Stomach (tissue), 9 donors: Measurements from ENCODE around the gene TRIM66. TPM values are rescaled to one million over a fixed set of nuclear protein-coding genes. Genes with fewer than 3 reads are reported as not detected.
A peak's percentile ranks its signal among the peaks of the same experiment; 100 is the strongest.

Source experiments
- DNase-seq, 2 donors: peaks; one replicate each; pipeline versions ENCODE4 v3.0.0 to v3.0.0-alpha.2; 2013 to 2019
- H3K27ac ChIP-seq, 5 donors: fragments of 200-600 bp in 4 of 5; sonication (generic) in 4 of 5; one replicate each; pipeline ENCODE4 v1.5.1; 2013 to 2019; ENCODE audit warnings: mild to moderate bottlenecking in 1 of 5, moderate library complexity in 1 of 5
- H3K27me3 ChIP-seq, 3 donors: fragments of 200-600 bp; sonication (generic); one replicate each; pipeline ENCODE4 v1.5.1; 2017 to 2019; ENCODE audit warnings: mixed run types in 1 of 3
- H3K36me3 ChIP-seq, 4 donors: fragments of 200-600 bp; sonication (generic); 1 replicate in 3 of 4; 2 replicates in 1 of 4; pipeline ENCODE4 v1.5.1; 2016 to 2019
- H3K4me1 ChIP-seq, 4 donors: fragments of 200-600 bp; sonication (generic); one replicate each; pipeline ENCODE4 v1.5.1; 2016 to 2019
- H3K4me3 ChIP-seq, 4 donors: fragments of 200-600 bp; sonication (generic) in 3 of 4; one replicate each; pipeline ENCODE4 v1.5.1; 2016 to 2019; ENCODE audit warnings: mild to moderate bottlenecking in 1 of 4
- H3K9me3 ChIP-seq, 4 donors: fragments of 200-600 bp; sonication (generic); one replicate each; pipeline ENCODE4 v1.5.1; 2016 to 2019
- EP300 ChIP-seq: sonication (generic); formaldehyde crosslinking; IDR thresholded peaks from one replicate; pipeline ENCODE4 v1.6.1; 2017; ENCODE audit warnings: antibody characterized with exemption
- POLR2A ChIP-seq, 4 donors: fragments of 450-650 bp; IDR thresholded peaks; one replicate each; pipeline ENCODE4 v1.6.1; 2016; ENCODE audit warnings: antibody characterized with exemption in 4 of 4, control low read depth in 2 of 4, mild to moderate bottlenecking in 1 of 4, moderate library complexity in 1 of 4
- POLR2AphosphoS5 ChIP-seq, 3 donors: sonication (generic); formaldehyde crosslinking; IDR thresholded peaks; one replicate each; pipeline ENCODE4 v1.6.1; 2016; ENCODE audit warnings: antibody characterized with exemption in 3 of 3
- WGBS, 5 donors: extraction: QIAGEN DNeasy Blood & Tissue Kit in 3 of 5; methylation state at CpG; one replicate each; pipeline versions ENCODE4 v1.1.5 to v1.1.7; 2013 to 2018; 5-methylcytosine and 5-hydroxymethylcytosine counted together
- intact Hi-C: fragments of 100-400 bp; cut with DNase I; formaldehyde crosslinking; loops from one replicate; pipeline ENCODE4 v1.15.1; 2023; ENCODE audit warnings: low total_unique reads
- polyA plus RNA-seq, 3 donors: library from polyadenylated mRNA; stranded (reverse); fragments of 200-250 nt; gene quantifications; one replicate each; pipeline ENCODE4 v1.2.3, GENCODE V29; 2013
- total RNA-seq, 5 donors: library from RNA; depleted of rRNA; stranded (reverse); fragments of >200 nt; gene quantifications; one replicate each; pipeline versions ENCODE4 v1.1.0 to v1.2.3, GENCODE V29; 2014 to 2016
- TF ChIP-seq, protein P1 (sequence below), 7 experiments: fragments of 450-650 bp in 4 of 7; fragments of 200-600 bp in 3 of 7; sonication (generic) in 3 of 7; IDR thresholded peaks; one replicate each; pipeline ENCODE4 v1.5.1; 2016 to 2019; ENCODE audit warnings: antibody characterized with exemption in 7 of 7, control low read depth in 2 of 7, mild to moderate bottlenecking in 1 of 7
- donor health status: healthy with polysubstance abuse.
- donor health status: Bipolar disorder and iron deficiency.
- donor health status: healthy.

Gene TRIM66
- total and polyA plus RNA-seq, 8 donors: 0.76 to 8.7 (median 3.4) TPM

DNA sequence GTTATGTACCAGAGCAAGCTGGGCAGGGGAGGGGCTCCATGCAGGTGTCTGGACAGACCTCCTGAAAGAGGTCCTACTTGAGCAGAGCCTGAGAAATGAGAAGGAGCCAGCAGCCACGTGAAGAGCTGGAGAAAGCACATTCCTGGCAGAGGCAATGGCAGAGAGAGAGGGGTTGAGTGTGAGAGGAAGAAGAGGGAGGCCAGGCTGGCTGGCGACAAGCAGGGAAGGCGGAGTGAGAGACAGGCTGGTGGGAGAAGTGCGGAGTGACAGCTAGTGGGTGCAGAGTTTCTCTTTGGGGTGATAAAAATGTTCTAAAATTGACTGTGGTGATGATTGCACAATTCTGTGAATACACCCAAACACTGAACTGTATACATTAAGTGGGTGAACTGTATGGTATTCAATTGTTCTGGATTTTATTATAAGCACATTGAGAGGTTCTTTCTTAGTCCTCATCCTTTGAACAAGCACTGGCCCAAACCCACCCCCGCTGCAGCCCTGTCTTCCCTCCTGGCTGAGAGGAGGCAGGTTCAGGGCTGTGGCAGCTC lies 29.5 kb upstream of the TRIM66 start:
- 78 to 86% (median 84%) methylated on average over 5 of the region's 5 CpGs for WGBS, 5 donors

DNA sequence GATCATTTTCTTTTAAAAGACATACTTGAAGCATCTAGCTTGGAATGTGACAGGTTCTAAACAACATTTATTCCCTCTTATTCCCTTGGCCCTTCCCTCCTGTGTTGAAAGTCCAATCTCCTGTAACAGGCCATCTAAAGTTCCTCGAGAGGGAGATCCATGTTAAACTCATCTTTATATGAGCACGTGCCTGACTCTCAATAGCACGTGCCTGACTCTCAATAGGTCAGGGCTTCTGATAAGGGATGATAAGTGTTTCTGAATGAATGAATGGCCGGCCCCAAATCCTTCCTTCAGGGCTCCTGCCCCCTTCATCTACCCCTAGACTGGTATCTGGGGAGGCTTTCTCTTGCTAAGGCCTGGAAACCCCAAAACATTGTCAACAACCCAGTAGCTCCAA lies 27.3 kb upstream of the TRIM66 start:
- H3K36me3 ChIP-seq: peaks cover 34 to 92% (median 85%) of the 10 kb centered on the region in 4 donors
- no peak for DNase-seq
- TF ChIP-seq POLR2A (IDR thresholded peaks at IDR 0.05): no peak
- TF ChIP-seq, protein P1, sequence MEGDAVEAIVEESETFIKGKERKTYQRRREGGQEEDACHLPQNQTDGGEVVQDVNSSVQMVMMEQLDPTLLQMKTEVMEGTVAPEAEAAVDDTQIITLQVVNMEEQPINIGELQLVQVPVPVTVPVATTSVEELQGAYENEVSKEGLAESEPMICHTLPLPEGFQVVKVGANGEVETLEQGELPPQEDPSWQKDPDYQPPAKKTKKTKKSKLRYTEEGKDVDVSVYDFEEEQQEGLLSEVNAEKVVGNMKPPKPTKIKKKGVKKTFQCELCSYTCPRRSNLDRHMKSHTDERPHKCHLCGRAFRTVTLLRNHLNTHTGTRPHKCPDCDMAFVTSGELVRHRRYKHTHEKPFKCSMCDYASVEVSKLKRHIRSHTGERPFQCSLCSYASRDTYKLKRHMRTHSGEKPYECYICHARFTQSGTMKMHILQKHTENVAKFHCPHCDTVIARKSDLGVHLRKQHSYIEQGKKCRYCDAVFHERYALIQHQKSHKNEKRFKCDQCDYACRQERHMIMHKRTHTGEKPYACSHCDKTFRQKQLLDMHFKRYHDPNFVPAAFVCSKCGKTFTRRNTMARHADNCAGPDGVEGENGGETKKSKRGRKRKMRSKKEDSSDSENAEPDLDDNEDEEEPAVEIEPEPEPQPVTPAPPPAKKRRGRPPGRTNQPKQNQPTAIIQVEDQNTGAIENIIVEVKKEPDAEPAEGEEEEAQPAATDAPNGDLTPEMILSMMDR (IDR thresholded peaks at IDR 0.05): no peak
- TF ChIP-seq EP300: no peak
- TF ChIP-seq POLR2AphosphoS5 (IDR thresholded peaks at IDR 0.05): no peak
- WGBS, 5 donors: 70 to 81% (median 75%) methylated on average over 4 of the region's 4 CpGs
- no peaks in the 10 kb centered on the region for H3K27me3 ChIP-seq
- intact Hi-C loops: loop anchor here (10.0 kb wide), 1 partner anchor 95 kb away; no protein-coding TSS in a partner anchor
- H3K4me1 ChIP-seq: peaks cover 6 to 58% (median 41%) of the 10 kb centered on the region in 4 donors
- H3K27ac ChIP-seq: peak overlapping the region; percentile 14 to 94 (median 82)
- no peaks in the 10 kb centered on the region for H3K9me3 ChIP-seq
- no peak overlapping the region for H3K4me3 ChIP-seq

More for the DNA sequence above, 29.5 kb upstream of the TRIM66 start:
- intact Hi-C loops: loop anchor here (10.0 kb wide), 1 partner anchor 93 kb away; no protein-coding TSS in a partner anchor
- TF ChIP-seq EP300: no peak
- TF ChIP-seq POLR2AphosphoS5 (IDR thresholded peaks at IDR 0.05): no peak
- TF ChIP-seq, protein P1 (IDR thresholded peaks at IDR 0.05): no peak
- no peak for TF ChIP-seq POLR2A (IDR thresholded peaks at IDR 0.05)
- H3K4me1 ChIP-seq: peaks cover 27 to 69% (median 59%) of the 10 kb centered on the region in 4 donors
- DNase-seq: no peak
- H3K36me3 ChIP-seq: peaks cover 41 to 92% (median 82%) of the 10 kb centered on the region in 4 donors
- no peak overlapping the region for H3K4me3 ChIP-seq
- H3K27ac ChIP-seq: peak overlapping the region in 4 of 5 donors; percentile 47 to 94 (median 88)
- H3K9me3 ChIP-seq: no peaks in the 10 kb centered on the region
- no peaks in the 10 kb centered on the region for H3K27me3 ChIP-seq

DNA sequence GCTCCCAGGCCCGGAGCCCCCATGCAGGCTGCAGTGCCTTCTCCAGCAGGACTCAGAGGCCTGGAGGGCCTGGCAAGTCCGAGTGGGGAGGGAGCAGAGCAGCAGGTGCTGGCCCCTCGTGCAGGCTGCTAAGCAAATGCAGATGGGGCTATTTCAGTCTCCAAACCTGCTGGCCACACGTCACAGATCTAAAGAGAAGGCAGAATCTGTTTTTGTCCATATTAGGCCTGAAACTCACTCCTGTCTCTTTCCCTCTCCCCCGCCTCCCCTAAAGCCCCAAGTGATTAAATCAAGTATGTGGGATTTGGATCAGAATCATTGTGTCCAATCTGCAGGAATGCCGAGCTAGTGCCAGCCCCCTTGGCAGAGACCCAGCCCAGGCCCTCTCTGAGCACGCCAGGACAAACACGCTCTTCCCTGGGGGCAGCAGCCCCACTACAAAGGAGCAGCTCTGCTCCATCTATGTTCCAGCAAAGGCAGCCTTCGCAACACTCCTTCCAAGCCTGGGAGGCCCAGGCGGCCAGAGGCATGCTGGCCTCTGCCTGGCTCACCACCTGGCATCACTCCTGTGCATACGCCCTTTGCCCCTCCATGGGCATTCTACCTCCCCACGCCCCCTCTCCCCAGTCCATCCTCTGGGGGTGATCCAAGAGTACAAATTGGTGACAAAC lies 26.7 kb upstream of the TRIM66 start:
- Histone ChIP-seq H3K27me3 (no peaks in the 10 kb centered on the region), H3K9me3 (no peaks in the 10 kb centered on the region), H3K36me3 (peaks cover 41 to 92% (median 85%) of the 10 kb centered on the region in 4 donors), H3K4me3 (no peak overlapping the region), H3K27ac (peak overlapping the region; percentile 31 to 94 (median 82)), H3K4me1 (peaks cover 6 to 57% (median 35%) of the 10 kb centered on the region in 4 donors)
- WGBS, 5 donors: 37 to 59% (median 57%) methylated on average over 12 of the region's 12 CpGs
- intact Hi-C loops: no loop called here
- peak; percentile 50 to 92 for DNase-seq
- TF ChIP-seq POLR2AphosphoS5 (IDR thresholded peaks at IDR 0.05): peak; percentile 34 to 84 (median 74)
- TF ChIP-seq POLR2A (IDR thresholded peaks at IDR 0.05): peak in 1 of 4 donors; percentile 22
- TF ChIP-seq EP300: peak; percentile 78
- TF ChIP-seq, protein P1 (IDR thresholded peaks at IDR 0.05): no peak

DNA sequence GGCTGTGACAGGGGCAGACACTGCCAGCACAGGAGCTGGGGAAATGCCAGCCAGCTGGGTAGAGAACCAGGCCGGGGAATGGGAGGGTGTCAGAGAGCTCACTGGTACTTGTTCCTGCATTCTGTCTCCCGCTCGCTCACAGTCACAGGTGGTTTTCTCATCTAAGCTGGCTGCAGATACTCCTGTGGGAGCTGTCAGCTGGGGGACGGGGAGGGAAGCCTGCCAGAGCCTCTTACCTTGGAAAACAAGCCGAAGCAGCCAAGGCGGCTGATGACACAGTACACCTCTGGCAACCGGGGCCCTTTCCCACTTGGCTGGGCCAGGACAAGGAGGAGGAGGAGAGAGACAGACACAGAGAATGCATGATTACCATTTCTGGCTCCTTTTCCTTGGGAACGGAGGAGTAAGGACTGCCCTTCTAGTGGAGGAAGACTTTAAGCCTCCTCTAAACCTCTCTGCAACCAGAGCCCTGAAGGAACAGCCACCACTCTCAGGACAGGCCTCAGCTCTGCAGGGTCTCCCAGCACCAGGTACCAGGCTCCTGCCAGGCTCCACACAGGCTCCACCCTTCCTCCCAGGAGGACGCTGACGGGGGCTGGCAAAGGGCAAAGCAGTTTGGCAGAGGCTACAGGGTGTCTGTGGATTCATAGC lies 25.2 kb upstream of the TRIM66 start:
- Histone ChIP-seq H3K36me3 (peaks cover 49 to 92% (median 85%) of the 10 kb centered on the region in 4 donors), H3K27me3 (no peaks in the 10 kb centered on the region), H3K9me3 (no peaks in the 10 kb centered on the region), H3K4me1 (peaks cover 6 to 62% (median 36%) of the 10 kb centered on the region in 4 donors), H3K27ac (peak overlapping the region; percentile 31 to 94 (median 82)), H3K4me3 (no peak overlapping the region)
- peak in 1 of 2 donors; percentile 68 for DNase-seq
- intact Hi-C loops: no loop called here
- TF ChIP-seq, protein P1 (IDR thresholded peaks at IDR 0.05): no peak
- TF ChIP-seq POLR2AphosphoS5 (IDR thresholded peaks at IDR 0.05): peak in 2 of 3 donors; percentile 27
- 71 to 88% (median 83%) methylated on average over 9 to 10 of the region's 10 CpGs for WGBS, 5 donors
